Panc1 (cell line): Measurements from ENCODE around the gene TRNAU1AP. TPM values are rescaled to one million over a fixed set of nuclear protein-coding genes. Genes with fewer than 3 reads are reported as not detected.
A peak's percentile ranks its signal among the peaks of the same experiment; 100 is the strongest.

Experiments used
- ATAC-seq: fragments of 200-7000 bp; cut with Tn5 transposase; 2 replicates; pipeline ENCODE4 v1.9.1; 2020; ENCODE audit warnings: mild to moderate bottlenecking, moderate library complexity
- BruUV-seq: library from RNA; stranded (reverse); fragments of 400-500 nt; replicated peaks from 2 replicates; lab custom pipeline; 2021; lab: Mats Ljungman, UMichigan
- CTCF ChIA-PET: fragments of 300-600 bp; sonication (Branson Sonifier 250); formaldehyde crosslinking; loops from one replicate; lab custom pipeline; 2022; ENCODE audit warnings: antibody characterized with exemption; lab: Charles Lee
- POLR2A ChIA-PET: fragments of 300-600 bp; sonication (Branson Sonifier 250); formaldehyde crosslinking; loops from one replicate; lab custom pipeline; 2022; ENCODE audit warnings: antibody characterized with exemption; lab: Charles Lee
- DNase-seq: peaks from one replicate; pipeline ENCODE4 v3.0.0-alpha.2; 2010; ENCODE audit warnings: low read depth, low spot score
- H3K27ac ChIP-seq: 2 replicates; pipeline ENCODE4 v1.5.1; 2011; ENCODE audit warnings: mild to moderate bottlenecking, low read length, inconsistent platforms
- H3K27me3 ChIP-seq: fragments of 200-500 bp; sonication (Bioruptor generic); 2 replicates; pipeline ENCODE4 v1.6.0; 2014; ENCODE audit warnings: low read length, inconsistent platforms; ENCODE audit not compliant: control insufficient read depth, insufficient read depth
- H3K36me3 ChIP-seq: fragments of 200-500 bp; sonication (Bioruptor generic); 2 replicates; pipeline ENCODE4 v1.5.1; 2014; ENCODE audit warnings: inconsistent platforms, mild to moderate bottlenecking, low read length, moderate library complexity; ENCODE audit not compliant: control insufficient read depth, insufficient read depth
- H3K4me1 ChIP-seq: 2 replicates; pipeline ENCODE4 v1.5.1; 2011; ENCODE audit warnings: inconsistent platforms, mild to moderate bottlenecking, low read length, moderate library complexity; ENCODE audit not compliant: control insufficient read depth, insufficient read depth
- H3K4me3 ChIP-seq, 2 experiments: 2 replicates each; pipeline ENCODE4 v1.5.1; 2011 to 2012; ENCODE audit warnings: low read depth in 2 of 2, low read length in 2 of 2, mild to moderate bottlenecking in 2 of 2, inconsistent platforms in 1 of 2, moderate library complexity in 1 of 2
- H3K9me3 ChIP-seq: fragments of 200-500 bp; sonication (Bioruptor generic); 2 replicates; pipeline ENCODE4 v1.5.1; 2014; ENCODE audit warnings: low read depth, mild to moderate bottlenecking, inconsistent platforms, low read length, moderate library complexity; ENCODE audit not compliant: control insufficient read depth, insufficient read depth
- POLR2AphosphoS5 ChIP-seq: IDR thresholded peaks from 2 replicates; pipeline ENCODE4 v1.6.1; 2012; ENCODE audit warnings: mild to moderate bottlenecking, low read depth, low read length, moderate library complexity
- REST ChIP-seq, 2 experiments: IDR thresholded peaks; 2 replicates each; pipeline ENCODE4 v1.6.1; 2011 to 2012; ENCODE audit warnings: low read depth in 2 of 2, control low read depth in 1 of 2, low read length in 1 of 2, mild to moderate bottlenecking in 1 of 2, moderate library complexity in 1 of 2; ENCODE audit not compliant: insufficient read depth in 1 of 2
- SIN3A ChIP-seq: IDR thresholded peaks from 2 replicates; pipeline ENCODE4 v1.6.1; 2012; ENCODE audit warnings: low read depth, mild to moderate bottlenecking, low read length, moderate library complexity, borderline replicate concordance; ENCODE audit not compliant: insufficient read depth
- TCF7L2 ChIP-seq: IDR thresholded peaks from 2 replicates; pipeline ENCODE4 v1.6.1; 2011; ENCODE audit warnings: mild to moderate bottlenecking, low read depth, low read length, inconsistent platforms
- in situ Hi-C: cut with HindIII; loops from 2 replicates; pipeline ENCODE4 v1.10.0; 2016; ENCODE audit warnings: low sequenced_read_pairs, low pct_unique_long_range_greater_than_20kb
- intact Hi-C: fragments of 100-400 bp; cut with micrococcal nuclease; formaldehyde crosslinking; loops from one replicate; pipeline ENCODE4 v1.10.0; 2022; ENCODE audit not compliant: unreplicated experiment
- total RNA-seq: library from RNA; stranded (reverse); gene quantifications from one replicate; pipeline ENCODE4 v1.2.1, GENCODE V29; 2021; ENCODE audit not compliant: unreplicated experiment
- TF ChIP-seq, protein P1 (sequence below): fragments of 450-650 bp; IDR thresholded peaks from 2 replicates; pipeline ENCODE4 v1.5.1; 2017; ENCODE audit warnings: mild to moderate bottlenecking

TRNAU1AP gene
- total RNA-seq, 1 experiment from 2014 or later, result 39.1 TPM

DNA sequence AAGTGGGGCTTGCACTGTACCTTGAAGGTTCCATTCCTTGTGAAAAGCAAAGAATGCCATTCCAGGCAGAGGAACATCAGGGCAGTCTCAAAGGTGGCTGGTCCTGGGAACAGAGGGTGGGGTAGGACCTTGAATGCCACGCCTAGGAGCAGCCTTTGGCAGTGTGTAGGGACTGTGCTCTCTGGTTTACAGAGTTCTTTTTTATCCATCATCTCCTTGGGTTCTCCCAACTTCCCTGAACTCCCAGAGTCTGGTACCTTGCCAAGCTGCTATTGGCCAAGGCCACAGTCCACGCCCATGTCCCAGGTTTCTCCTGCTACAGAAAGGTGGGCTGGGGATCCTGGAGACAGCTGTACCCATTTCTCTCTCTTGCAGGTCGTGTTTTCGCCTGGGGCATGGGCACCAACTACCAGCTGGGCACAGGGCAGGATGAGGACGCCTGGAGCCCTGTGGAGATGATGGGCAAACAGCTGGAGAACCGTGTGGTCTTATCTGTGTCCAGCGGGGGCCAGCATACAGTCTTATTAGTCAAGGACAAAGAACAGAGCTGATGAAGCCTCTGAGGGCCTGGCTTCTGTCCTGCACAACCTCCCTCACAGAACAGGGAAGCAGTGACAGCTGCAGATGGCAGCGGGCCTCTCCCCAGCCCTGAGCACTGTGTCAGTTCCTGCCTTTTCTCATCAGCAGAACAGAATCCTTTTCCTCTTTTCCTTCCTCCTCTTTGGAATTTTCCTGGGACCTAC, 15.3 kb upstream of the TRNAU1AP start:
- DNase-seq (no peak), ATAC-seq (no peak)
- Histone ChIP-seq H3K36me3 (no peaks in the 10 kb centered on the region; the same call in 1 of the 2 replicates), H3K4me1 (no peaks in the 10 kb centered on the region), H3K27ac (no peak overlapping the region), H3K4me3 (no peak overlapping the region), H3K9me3 (no peaks in the 10 kb centered on the region), H3K27me3 (no peaks in the 10 kb centered on the region)
- in situ Hi-C loops, result no loop called here
- no peak for TF ChIP-seq TCF7L2
- TF ChIP-seq REST (IDR thresholded peaks at IDR 0.05; ENCODE audit: insufficient read depth in 1 of 2, low read depth in 2 of 2, low read length in 1 of 2), result no peak
- TF ChIP-seq POLR2AphosphoS5, result no peak
- TF ChIP-seq, protein P1, sequence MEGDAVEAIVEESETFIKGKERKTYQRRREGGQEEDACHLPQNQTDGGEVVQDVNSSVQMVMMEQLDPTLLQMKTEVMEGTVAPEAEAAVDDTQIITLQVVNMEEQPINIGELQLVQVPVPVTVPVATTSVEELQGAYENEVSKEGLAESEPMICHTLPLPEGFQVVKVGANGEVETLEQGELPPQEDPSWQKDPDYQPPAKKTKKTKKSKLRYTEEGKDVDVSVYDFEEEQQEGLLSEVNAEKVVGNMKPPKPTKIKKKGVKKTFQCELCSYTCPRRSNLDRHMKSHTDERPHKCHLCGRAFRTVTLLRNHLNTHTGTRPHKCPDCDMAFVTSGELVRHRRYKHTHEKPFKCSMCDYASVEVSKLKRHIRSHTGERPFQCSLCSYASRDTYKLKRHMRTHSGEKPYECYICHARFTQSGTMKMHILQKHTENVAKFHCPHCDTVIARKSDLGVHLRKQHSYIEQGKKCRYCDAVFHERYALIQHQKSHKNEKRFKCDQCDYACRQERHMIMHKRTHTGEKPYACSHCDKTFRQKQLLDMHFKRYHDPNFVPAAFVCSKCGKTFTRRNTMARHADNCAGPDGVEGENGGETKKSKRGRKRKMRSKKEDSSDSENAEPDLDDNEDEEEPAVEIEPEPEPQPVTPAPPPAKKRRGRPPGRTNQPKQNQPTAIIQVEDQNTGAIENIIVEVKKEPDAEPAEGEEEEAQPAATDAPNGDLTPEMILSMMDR, result no peak
- TF ChIP-seq SIN3A, result no peak
- intact Hi-C loops, result no loop called here
- no TSS peak for BruUV-seq
- ChIA-PET POLR2A (interaction anchor here (1.3 kb wide), 1 partner anchor 44 kb away, joined by 7 read pairs; no protein-coding TSS in a partner anchor), CTCF (no interaction called here)

DNA sequence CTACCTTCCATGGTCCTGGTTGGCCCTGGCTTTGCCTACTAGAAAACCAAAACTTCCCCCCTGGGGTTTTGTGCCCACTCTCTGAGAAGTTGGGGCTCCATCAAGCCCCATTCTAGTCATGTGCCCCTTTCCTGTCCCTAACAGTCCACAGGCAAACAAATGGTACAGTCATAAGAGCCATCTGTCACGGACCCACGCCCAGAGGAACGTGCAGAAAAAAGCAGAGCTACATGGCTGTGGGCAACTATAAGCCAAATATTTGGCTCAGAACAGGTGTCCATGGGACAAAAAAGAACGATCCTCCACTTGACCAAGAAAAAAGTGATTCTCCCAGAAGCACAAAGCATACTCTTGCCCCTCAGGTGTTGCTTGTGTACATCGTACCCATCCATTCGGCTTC, 14.6 kb upstream of the TRNAU1AP start:
- DNase-seq (no peak), ATAC-seq (no peak)
- Histone ChIP-seq H3K4me3 (no peak overlapping the region), H3K9me3 (no peaks in the 10 kb centered on the region), H3K27ac (no peak overlapping the region), H3K4me1 (no peaks in the 10 kb centered on the region), H3K36me3 (no peaks in the 10 kb centered on the region; the same call in 1 of the 2 replicates), H3K27me3 (no peaks in the 10 kb centered on the region)
- TSS peak; percentile 95 for BruUV-seq
- ChIA-PET POLR2A (interaction anchor here (1.3 kb wide), 1 partner anchor 44 kb away, joined by 7 read pairs; no protein-coding TSS in a partner anchor), CTCF (no interaction called here)
- in situ Hi-C loops (no loop called here), intact Hi-C loops (no loop called here)
- TF ChIP-seq SIN3A, result no peak
- TF ChIP-seq, protein P1, result no peak
- TF ChIP-seq POLR2AphosphoS5, result no peak
- TF ChIP-seq REST (IDR thresholded peaks at IDR 0.05; ENCODE audit: insufficient read depth in 1 of 2, low read depth in 2 of 2, low read length in 1 of 2), result no peak
